Uterus (tissue), 4 donors: Measurements from ENCODE around the gene ITSN1. TPM values are rescaled to one million over a fixed set of nuclear protein-coding genes. Genes with fewer than 3 reads are reported as not detected.

ENCODE experiments used
- DNase-seq, 2 donors: peaks; one replicate each; pipeline ENCODE4 v3.0.0-alpha.2; 2019 to 2020
- H3K27ac ChIP-seq, 2 donors: fragments of 200-600 bp; sonication (generic); 1 replicate in 1 of 2; 2 replicates in 1 of 2; pipeline ENCODE4 v1.5.1; 2016 to 2018
- H3K27me3 ChIP-seq, 2 donors: fragments of 200-600 bp; sonication (generic); one replicate each; pipeline ENCODE4 v1.5.1; 2018 to 2019; ENCODE audit warnings: control low read depth in 1 of 2
- H3K36me3 ChIP-seq, 2 donors: fragments of 200-600 bp; sonication (generic); one replicate each; pipeline ENCODE4 v1.5.1; 2019; ENCODE audit warnings: control low read depth in 1 of 2
- H3K4me1 ChIP-seq, 2 donors: fragments of 200-600 bp; sonication (generic); one replicate each; pipeline ENCODE4 v1.5.1; 2018 to 2019; ENCODE audit warnings: control low read depth in 1 of 2
- H3K4me3 ChIP-seq, 2 donors: fragments of 200-600 bp; sonication (generic); 1 replicate in 1 of 2; 2 replicates in 1 of 2; pipeline ENCODE4 v1.5.1; 2018 to 2019; ENCODE audit warnings: mild to moderate bottlenecking in 1 of 2
- H3K9me3 ChIP-seq, 2 donors: fragments of 200-600 bp; sonication (generic); one replicate each; pipeline ENCODE4 v1.5.1; 2019; ENCODE audit warnings: control low read depth in 1 of 2
- POLR2A ChIP-seq, 2 donors: fragments of 450-650 bp; IDR thresholded peaks; one replicate each; pipeline ENCODE4 v1.6.1; 2016; ENCODE audit warnings: antibody characterized with exemption in 2 of 2, mild to moderate bottlenecking in 1 of 2, moderate library complexity in 1 of 2
- intact Hi-C: fragments of 100-400 bp; cut with DNase I; formaldehyde crosslinking; loops from one replicate; pipeline ENCODE4 v1.15.1; 2023; ENCODE audit warnings: low total_unique reads
- total RNA-seq, 4 donors: library from RNA; depleted of rRNA in 3 of 4; stranded (reverse); fragments of >200 nt in 3 of 4; gene quantifications; one replicate each; pipeline versions ENCODE4 v1.1.0 to v1.2.4, GENCODE V29; 2014 to 2023
- TF ChIP-seq, protein P1 (sequence below), 4 experiments: fragments of 200-600 bp in 2 of 4; fragments of 450-650 bp in 2 of 4; sonication (generic) in 2 of 4; IDR thresholded peaks; one replicate each; pipeline ENCODE4 v1.5.1; 2016 to 2019; ENCODE audit warnings: antibody characterized with exemption in 4 of 4, mild to moderate bottlenecking in 2 of 4, moderate library complexity in 1 of 4
- donor health status: DM: yes; HTN: yes; CAD: no.

The ITSN1 gene
- total RNA-seq, 4 donors from 2014 or later = 21.8 to 77.4 (median 48.1) TPM

DNA sequence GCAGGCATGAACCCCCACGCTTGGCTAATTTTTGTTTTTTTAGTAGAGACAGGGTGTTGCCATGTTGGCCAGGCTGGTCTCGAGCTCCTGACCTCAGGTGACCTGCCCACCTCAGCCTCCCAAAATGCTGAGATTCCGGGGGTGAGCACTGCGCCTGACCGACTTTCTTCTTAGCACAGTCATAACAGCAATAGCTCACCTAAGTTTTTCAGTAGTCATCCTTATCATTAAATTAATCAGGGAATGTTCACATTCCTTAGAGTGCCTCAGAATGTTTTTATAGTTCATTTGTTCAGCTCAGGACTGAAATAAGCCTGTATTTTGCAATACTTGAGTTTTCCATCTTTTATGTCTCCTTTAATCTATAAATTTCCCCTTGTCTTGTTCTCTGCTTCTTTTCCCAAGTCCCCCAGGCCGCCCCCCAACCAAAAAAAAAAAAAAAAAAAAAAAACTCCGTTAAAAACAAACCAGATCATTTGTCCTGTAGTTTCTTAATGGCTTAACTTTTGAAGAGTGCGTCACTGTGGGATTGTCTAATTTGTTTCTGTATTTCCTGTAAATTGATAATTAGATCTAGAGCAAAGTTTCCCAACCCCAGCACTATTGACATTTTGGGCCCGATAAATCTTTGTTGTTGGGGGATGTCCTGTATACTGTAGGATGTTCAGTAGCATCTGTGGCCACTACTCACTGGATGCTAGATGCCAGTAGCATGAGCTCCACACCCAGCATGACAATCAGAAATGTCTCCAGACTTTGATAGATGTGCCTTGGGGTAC is 120.7 kb downstream of the ITSN1 start:
- Histone ChIP-seq H3K27ac (peak overlapping the region; percentile 74 to 90), H3K9me3 (no peaks in the 10 kb centered on the region), H3K27me3 (no peaks in the 10 kb centered on the region), H3K36me3 (no peaks in the 10 kb centered on the region), H3K4me1 (peaks cover 4 to 14% of the 10 kb centered on the region in 2 donors), H3K4me3 (no peak overlapping the region)
- TF ChIP-seq, protein P1, sequence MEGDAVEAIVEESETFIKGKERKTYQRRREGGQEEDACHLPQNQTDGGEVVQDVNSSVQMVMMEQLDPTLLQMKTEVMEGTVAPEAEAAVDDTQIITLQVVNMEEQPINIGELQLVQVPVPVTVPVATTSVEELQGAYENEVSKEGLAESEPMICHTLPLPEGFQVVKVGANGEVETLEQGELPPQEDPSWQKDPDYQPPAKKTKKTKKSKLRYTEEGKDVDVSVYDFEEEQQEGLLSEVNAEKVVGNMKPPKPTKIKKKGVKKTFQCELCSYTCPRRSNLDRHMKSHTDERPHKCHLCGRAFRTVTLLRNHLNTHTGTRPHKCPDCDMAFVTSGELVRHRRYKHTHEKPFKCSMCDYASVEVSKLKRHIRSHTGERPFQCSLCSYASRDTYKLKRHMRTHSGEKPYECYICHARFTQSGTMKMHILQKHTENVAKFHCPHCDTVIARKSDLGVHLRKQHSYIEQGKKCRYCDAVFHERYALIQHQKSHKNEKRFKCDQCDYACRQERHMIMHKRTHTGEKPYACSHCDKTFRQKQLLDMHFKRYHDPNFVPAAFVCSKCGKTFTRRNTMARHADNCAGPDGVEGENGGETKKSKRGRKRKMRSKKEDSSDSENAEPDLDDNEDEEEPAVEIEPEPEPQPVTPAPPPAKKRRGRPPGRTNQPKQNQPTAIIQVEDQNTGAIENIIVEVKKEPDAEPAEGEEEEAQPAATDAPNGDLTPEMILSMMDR (IDR thresholded peaks at IDR 0.05) = no peak
- TF ChIP-seq POLR2A (IDR thresholded peaks at IDR 0.05) = no peak
- intact Hi-C loops = no loop called here
- no peak for DNase-seq

DNA sequence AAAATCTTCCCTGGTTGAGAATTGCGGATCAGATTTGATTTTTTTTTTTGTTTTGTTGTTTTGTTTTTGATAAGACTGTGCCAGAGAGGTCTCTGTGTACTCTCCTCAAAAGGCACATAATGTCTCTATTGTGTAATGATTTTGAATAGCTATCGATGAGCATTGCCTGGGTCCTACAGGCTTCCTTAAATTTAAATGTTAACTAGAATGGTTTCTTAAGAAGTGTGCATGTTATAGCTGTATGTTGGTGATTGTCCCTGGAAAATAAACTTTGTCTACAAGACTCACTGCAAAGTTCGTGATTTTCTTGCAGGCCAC is 121.2 kb downstream of the ITSN1 start:
- TF ChIP-seq POLR2A (IDR thresholded peaks at IDR 0.05) = no peak
- TF ChIP-seq, protein P1 (IDR thresholded peaks at IDR 0.05) = no peak
- Histone ChIP-seq H3K4me1 (peaks cover 4 to 14% of the 10 kb centered on the region in 2 donors), H3K4me3 (no peak overlapping the region), H3K36me3 (no peaks in the 10 kb centered on the region), H3K27ac (peak overlapping the region in 1 of 2 donors; percentile 25), H3K9me3 (no peaks in the 10 kb centered on the region), H3K27me3 (no peaks in the 10 kb centered on the region)
- DNase-seq = no peak
- intact Hi-C loops = no loop called here

DNA sequence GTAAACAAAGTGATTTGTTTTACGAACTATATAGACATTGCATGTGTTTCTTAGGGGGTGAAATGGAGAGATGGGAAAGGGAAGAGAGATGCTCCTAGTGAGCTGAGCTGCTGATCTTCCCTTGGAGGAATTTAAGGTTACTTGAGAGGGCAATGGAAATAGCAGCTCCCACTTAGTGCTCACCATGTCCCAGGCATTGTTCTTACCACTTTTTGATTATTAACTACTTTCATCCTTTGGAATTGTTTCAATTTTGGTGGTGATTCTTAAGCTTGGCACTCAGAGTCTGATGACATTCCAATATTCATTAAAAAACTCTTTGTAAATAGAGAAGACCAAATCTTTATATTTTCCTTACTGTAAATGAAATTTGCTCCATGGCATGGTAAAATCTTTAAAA is 124.9 kb downstream of the ITSN1 start:
- TF ChIP-seq, protein P1 (IDR thresholded peaks at IDR 0.05) = no peak
- TF ChIP-seq POLR2A (IDR thresholded peaks at IDR 0.05) = no peak
- DNase-seq = no peak
- intact Hi-C loops = no loop called here
- Histone ChIP-seq H3K27me3 (no peaks in the 10 kb centered on the region), H3K36me3 (no peaks in the 10 kb centered on the region), H3K27ac (no peak overlapping the region), H3K9me3 (no peaks in the 10 kb centered on the region), H3K4me3 (no peak overlapping the region), H3K4me1 (peaks cover 3 to 4% of the 10 kb centered on the region in 2 donors)

DNA sequence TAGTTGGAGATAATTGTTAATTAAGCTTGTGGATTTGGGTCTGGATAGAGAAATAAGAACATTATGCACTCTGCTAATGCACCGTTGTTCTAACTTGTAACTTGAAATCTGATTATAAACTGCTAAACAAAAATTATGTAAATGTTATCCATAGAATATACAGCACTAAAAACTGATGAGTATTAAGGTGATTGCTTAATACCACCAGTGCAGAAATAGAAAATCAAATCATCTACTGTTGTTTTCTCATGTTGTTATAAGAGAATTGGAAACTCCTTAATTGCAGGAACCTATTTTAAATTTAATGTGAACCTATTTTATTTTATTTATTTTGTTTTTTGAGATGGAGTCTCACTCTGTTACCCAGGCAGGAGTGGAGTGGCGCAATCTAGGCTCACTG is 125.7 kb downstream of the ITSN1 start:
- intact Hi-C loops = no loop called here
- no peak for DNase-seq
- no peaks in the 10 kb centered on the region for H3K27me3 ChIP-seq
- H3K9me3 ChIP-seq = no peaks in the 10 kb centered on the region
- no peak overlapping the region for H3K4me3 ChIP-seq
- H3K36me3 ChIP-seq = no peaks in the 10 kb centered on the region
- TF ChIP-seq POLR2A (IDR thresholded peaks at IDR 0.05) = no peak
- TF ChIP-seq, protein P1 (IDR thresholded peaks at IDR 0.05) = no peak
- no peak overlapping the region for H3K27ac ChIP-seq
- H3K4me1 ChIP-seq = peaks cover 0 to 4% of the 10 kb centered on the region in 2 donors

DNA sequence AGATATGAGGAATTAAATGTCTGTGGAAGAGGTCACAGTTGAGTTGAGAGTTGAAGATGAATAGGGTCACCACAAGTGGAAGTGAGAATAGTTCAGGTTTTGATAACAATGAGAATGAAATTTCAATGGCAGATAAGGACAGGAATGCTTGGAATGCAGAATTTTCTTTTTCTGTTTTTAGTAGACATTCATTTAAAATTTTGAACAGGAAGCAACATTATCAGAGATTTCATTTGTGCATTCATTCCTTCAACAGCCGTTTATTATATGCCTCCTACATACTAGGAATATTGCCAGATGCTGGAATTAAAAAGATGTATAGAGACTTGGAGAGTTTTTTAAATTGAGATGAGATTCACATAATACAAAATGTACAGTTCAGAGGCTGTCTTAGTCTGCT is 126.8 kb downstream of the ITSN1 start:
- DNase-seq = no peak
- no peak overlapping the region for H3K27ac ChIP-seq
- intact Hi-C loops = no loop called here
- peaks cover 0 to under 1% of the 10 kb centered on the region in 2 donors for H3K4me1 ChIP-seq
- H3K27me3 ChIP-seq = no peaks in the 10 kb centered on the region
- H3K9me3 ChIP-seq = no peaks in the 10 kb centered on the region
- no peak for TF ChIP-seq POLR2A (IDR thresholded peaks at IDR 0.05)
- TF ChIP-seq, protein P1 (IDR thresholded peaks at IDR 0.05) = no peak
- no peak overlapping the region for H3K4me3 ChIP-seq
- no peaks in the 10 kb centered on the region for H3K36me3 ChIP-seq
